ENCODE results near the gene FAM72C.
"Not testable (repeated sequence)": the region's sequence is repeated elsewhere in the genome, so short reads cannot be mapped to it uniquely, and the experiment has no call there.

- not testable (repeated sequence) for TF ChIP-seq CTCF (conservative IDR thresholded peaks at IDR 0.05; ENCODE audit: low read length); EZH2phosphoT487 (IDR thresholded peaks at IDR 0.05; ENCODE audit: borderline replicate concordance)
Measured at GRCh38 chr1:143938922-143939321, 32.9 kb downstream of the FAM72C start.

Data from Loucy (cell line).